Testis (tissue), 2 donors: ENCODE data around the gene HOXB4.

Source experiments
- CTCF ChIP-seq, 3 experiments: fragments of 450-650 bp in 2 of 3; fragments of 200-600 bp in 1 of 3; sonication (generic) in 1 of 3; IDR thresholded peaks; one replicate each; pipeline ENCODE4 v1.5.1; 2016 to 2019; ENCODE audit warnings: antibody characterized with exemption in 3 of 3, mild to moderate bottlenecking in 2 of 3, moderate library complexity in 1 of 3
- POLR2A ChIP-seq: fragments of 450-650 bp; IDR thresholded peaks from one replicate; pipeline ENCODE4 v1.6.1; 2017; ENCODE audit warnings: antibody characterized with exemption, mild to moderate bottlenecking, moderate library complexity

DNA sequence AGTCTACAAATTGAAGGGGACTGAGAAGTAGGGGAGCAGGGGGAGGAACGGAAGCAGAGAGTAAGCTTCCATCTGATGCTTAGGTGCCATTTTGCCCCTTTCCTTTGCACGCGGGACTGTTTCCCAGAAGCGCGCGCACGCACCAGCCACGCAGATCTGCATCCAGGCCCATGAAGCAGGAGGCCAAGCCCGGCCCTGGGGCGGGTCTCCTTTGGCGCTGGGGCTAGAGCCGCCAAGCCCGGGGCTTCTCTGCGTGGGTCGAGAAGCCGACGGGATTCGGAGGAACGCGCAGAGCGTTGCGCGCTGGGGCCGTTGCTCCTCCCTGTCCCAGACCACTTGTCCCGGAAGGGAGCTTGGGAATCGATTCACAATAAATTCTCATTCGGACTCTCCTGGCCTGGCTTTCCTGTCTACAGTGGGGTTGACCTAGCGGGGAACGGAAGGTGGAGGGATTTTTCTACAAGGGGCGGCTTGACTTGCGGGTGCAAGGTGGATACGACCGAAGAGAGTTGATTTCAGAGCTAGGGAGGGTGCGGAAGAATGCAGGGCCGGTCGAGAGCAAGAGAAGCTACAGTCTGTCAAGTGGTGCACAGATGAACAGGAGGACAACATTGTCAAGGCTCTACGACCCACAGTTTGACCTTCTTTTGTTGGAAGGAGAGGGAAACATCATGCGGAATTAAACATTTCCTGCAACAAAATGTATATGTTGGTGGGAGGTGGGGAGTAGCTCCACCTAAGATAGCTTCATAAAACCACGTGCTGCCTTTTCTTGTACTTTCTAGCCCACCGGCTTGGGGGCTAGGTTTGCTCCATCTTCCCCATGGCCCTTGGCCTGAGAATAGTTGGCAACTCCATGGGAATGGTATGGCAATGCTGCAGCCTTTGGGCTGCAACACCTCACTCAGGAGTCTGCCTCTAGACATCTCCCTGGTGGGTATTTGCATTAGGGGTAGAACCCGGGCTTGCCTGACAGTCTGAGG lies 43.6 kb upstream of the HOXB4 start:
- TF ChIP-seq CTCF (IDR thresholded peaks at IDR 0.05) (no peak), POLR2A (no peak)
